Measurements from ENCODE around the gene MACO1.

The MACO1 gene

DNA sequence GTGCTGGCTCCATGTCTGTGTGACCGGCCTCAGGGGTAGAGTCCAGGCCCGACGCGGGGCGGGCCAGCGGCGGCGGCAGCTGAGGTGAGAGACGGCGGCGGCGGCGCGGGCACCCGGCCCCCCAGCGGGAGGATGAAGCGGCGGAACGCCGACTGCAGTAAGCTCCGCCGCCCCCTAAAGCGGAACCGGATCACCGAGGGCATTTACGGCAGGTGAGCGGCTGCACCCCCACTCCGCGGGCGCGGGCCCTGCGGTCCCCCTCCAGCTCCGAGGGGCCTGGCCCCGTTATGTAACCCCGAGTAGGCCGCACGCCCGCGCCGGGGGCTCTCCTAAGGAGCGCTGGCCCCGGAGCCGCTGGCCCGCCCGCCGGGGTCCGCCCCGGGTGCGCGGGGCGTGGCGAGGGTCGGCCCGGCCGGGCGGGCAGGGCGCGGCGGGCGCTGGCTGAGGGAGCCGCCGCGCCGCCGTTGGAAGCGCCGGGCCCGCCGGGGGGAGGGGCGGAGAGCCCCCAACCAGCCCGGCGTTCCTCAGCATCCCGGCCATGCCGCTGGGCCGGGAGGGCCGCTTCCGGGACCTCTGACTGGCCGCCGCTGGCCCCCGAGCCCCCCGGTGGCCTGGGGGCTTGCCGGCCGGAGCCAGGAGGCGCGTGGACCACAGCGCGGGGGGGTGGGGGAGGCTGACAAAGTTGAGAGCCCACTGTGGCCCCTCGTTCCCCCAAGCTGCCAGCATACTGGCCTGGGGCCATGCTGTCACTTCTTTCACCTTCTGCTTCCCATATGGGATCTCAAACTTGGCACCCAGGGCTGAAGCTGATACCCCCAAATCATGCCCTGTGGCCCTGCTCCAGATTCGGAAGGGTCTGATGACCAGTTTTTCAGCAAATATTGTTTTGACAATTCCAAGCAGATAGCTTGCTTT is 527 bp downstream of the MACO1 start:
- H3K4ac ChIP-seq (ENCODE audit: low read length), result no peak overlapping the region
- peak overlapping the region; percentile 12 for H3K14ac ChIP-seq (ENCODE audit: low read length)
- peak overlapping the region; percentile 5 for H2AK5ac ChIP-seq (ENCODE audit: low read depth, low read length)
- peak overlapping the region; percentile 67 to 96 for H3K4me3 ChIP-seq (ENCODE audit: low read length in 2 of 2)
- H3K27ac ChIP-seq (replicated peaks; ENCODE audit: low read length), result no peak overlapping the region
- no peak overlapping the region for H4K91ac ChIP-seq (ENCODE audit: low read depth, low read length, poor library complexity)
- H2BK5ac ChIP-seq (ENCODE audit: low read length), result peak overlapping the region; percentile 15
- no peak overlapping the region for H3K23ac ChIP-seq (ENCODE audit: low read depth, low read length, poor library complexity)
- no peak overlapping the region for H2BK15ac ChIP-seq (ENCODE audit: low read length)
- H3K9me3 ChIP-seq (replicated peaks in 1 of 2; ENCODE audit: control insufficient read depth in 2 of 2, insufficient read depth in 1 of 2, low read depth in 1 of 2, low read length in 2 of 2), result no peaks in the 10 kb centered on the region
- no peaks in the 10 kb centered on the region for H3K4me1 ChIP-seq (ENCODE audit: control insufficient read depth in 2 of 2, insufficient read depth in 1 of 2, low read depth in 1 of 2, low read length in 2 of 2)
- H3K79me1 ChIP-seq (ENCODE audit: low read depth, low read length), result peaks cover 3% of the 10 kb centered on the region
- peak overlapping the region; percentile 93 for H3K18ac ChIP-seq (ENCODE audit: low read length)
- DNase-seq (ENCODE audit: low spot score), result peak; percentile 57
- H2BK120ac ChIP-seq (ENCODE audit: low read depth, low read length), result no peak overlapping the region
- no peak overlapping the region for H4K8ac ChIP-seq (ENCODE audit: low read depth, low read length)
- H3K36me3 ChIP-seq (replicated peaks in 1 of 2; ENCODE audit: control insufficient read depth in 2 of 2, insufficient read depth in 2 of 2, low read length in 2 of 2), result no peaks in the 10 kb centered on the region
- H2BK12ac ChIP-seq (ENCODE audit: low read length), result no peak overlapping the region
- peak overlapping the region; percentile 95 for H2AFZ ChIP-seq (ENCODE audit: low read length)
- H3K27me3 ChIP-seq (ENCODE audit: control insufficient read depth in 3 of 3, insufficient read depth in 3 of 3, low read depth in 1 of 3, low read length in 3 of 3), result no peaks in the 10 kb centered on the region
- peak overlapping the region; percentile 75 for H3K9ac ChIP-seq (ENCODE audit: low read depth, low read length, poor library complexity)
- no CpG with 5 or more reads among the region's 89 CpGs for WGBS, 2 donors (ENCODE audit: extremely low coverage in 2 of 2, insufficient read length in 2 of 2, insufficient replicate concordance in 1 of 2)
- H3K4me2 ChIP-seq (ENCODE audit: insufficient read depth, low read length, poor library complexity, severe bottlenecking), result peak overlapping the region; percentile 78

GRCh38 chr1:25431955-25432719 is 1.4 kb downstream of the MACO1 start:
- no peak for DNase-seq (ENCODE audit: low spot score)
- no CpG with 5 or more reads among the region's 6 CpGs for WGBS, 2 donors (ENCODE audit: extremely low coverage in 2 of 2, insufficient read length in 2 of 2, insufficient replicate concordance in 1 of 2)

DNA sequence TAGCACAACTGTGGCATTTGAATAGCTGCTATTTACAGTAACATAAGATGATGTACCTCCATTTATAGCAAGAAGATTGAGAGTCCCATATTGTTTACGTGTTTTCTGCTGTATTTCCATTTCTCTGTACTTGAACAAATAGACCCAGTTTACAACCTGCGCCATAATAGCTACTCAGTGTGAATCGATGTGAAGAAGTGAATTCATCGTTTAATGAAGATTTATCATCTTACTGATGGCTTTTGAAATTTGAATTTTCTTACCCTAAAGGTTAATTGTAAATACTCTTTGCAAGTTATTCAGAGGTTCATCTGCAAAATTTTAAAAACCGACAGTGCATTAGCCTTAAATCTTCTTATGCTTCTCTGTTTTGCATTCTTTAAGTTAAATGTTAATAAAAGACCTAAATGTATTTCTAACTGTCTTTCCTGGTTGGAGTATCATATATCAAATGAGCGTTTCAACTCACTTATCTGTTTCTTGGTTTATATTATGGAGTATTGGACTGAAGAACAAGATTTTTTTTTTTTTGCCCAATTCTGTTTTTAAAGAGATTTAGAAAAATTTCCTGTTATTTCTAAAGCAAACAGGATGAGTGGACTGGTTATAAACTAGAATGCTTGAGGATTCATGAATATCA is 2.2 kb downstream of the MACO1 start:
- Histone ChIP-seq H3K4ac (ENCODE audit: low read length) (no peak overlapping the region), H3K27ac (replicated peaks; ENCODE audit: low read length) (no peak overlapping the region), H3K4me1 (ENCODE audit: control insufficient read depth in 2 of 2, insufficient read depth in 1 of 2, low read depth in 1 of 2, low read length in 2 of 2) (no peaks in the 10 kb centered on the region), H2BK15ac (ENCODE audit: low read length) (no peak overlapping the region), H2BK120ac (ENCODE audit: low read depth, low read length) (no peak overlapping the region), H3K9me3 (replicated peaks in 1 of 2; ENCODE audit: control insufficient read depth in 2 of 2, insufficient read depth in 1 of 2, low read depth in 1 of 2, low read length in 2 of 2) (no peaks in the 10 kb centered on the region), H4K91ac (ENCODE audit: low read depth, low read length, poor library complexity) (no peak overlapping the region), H2BK5ac (ENCODE audit: low read length) (no peak overlapping the region), H3K18ac (ENCODE audit: low read length) (no peak overlapping the region), H3K36me3 (replicated peaks in 1 of 2; ENCODE audit: control insufficient read depth in 2 of 2, insufficient read depth in 2 of 2, low read length in 2 of 2) (no peaks in the 10 kb centered on the region), H2BK12ac (ENCODE audit: low read length) (no peak overlapping the region), H2AFZ (ENCODE audit: low read length) (no peak overlapping the region), H2AK5ac (ENCODE audit: low read depth, low read length) (no peak overlapping the region), H3K23ac (ENCODE audit: low read depth, low read length, poor library complexity) (no peak overlapping the region), H3K14ac (ENCODE audit: low read length) (no peak overlapping the region), H3K9ac (ENCODE audit: low read depth, low read length, poor library complexity) (no peak overlapping the region), H3K27me3 (ENCODE audit: control insufficient read depth in 3 of 3, insufficient read depth in 3 of 3, low read depth in 1 of 3, low read length in 3 of 3) (no peaks in the 10 kb centered on the region), H3K79me1 (ENCODE audit: low read depth, low read length) (peaks cover 3% of the 10 kb centered on the region), H3K4me2 (ENCODE audit: insufficient read depth, low read length, poor library complexity, severe bottlenecking) (no peak overlapping the region), H4K8ac (ENCODE audit: low read depth, low read length) (no peak overlapping the region), H3K4me3 (ENCODE audit: low read length in 2 of 2) (no peak overlapping the region)
- DNase-seq (ENCODE audit: low spot score), result no peak
- no CpG with 5 or more reads among the region's 6 CpGs for WGBS, 2 donors (ENCODE audit: extremely low coverage in 2 of 2, insufficient read length in 2 of 2, insufficient replicate concordance in 1 of 2)

More at GRCh38 chr1:25431955-25432719, 1.4 kb downstream of the MACO1 start:
- no peak overlapping the region for H3K4ac ChIP-seq (ENCODE audit: low read length)
- no peak overlapping the region for H3K18ac ChIP-seq (ENCODE audit: low read length)
- H3K4me3 ChIP-seq (ENCODE audit: low read length in 2 of 2), result peak overlapping the region in 1 of 2 donors; percentile 67
- H3K27me3 ChIP-seq (ENCODE audit: control insufficient read depth in 3 of 3, insufficient read depth in 3 of 3, low read depth in 1 of 3, low read length in 3 of 3), result no peaks in the 10 kb centered on the region
- H4K91ac ChIP-seq (ENCODE audit: low read depth, low read length, poor library complexity), result no peak overlapping the region
- no peak overlapping the region for H3K23ac ChIP-seq (ENCODE audit: low read depth, low read length, poor library complexity)
- no peak overlapping the region for H2AFZ ChIP-seq (ENCODE audit: low read length)
- H2BK5ac ChIP-seq (ENCODE audit: low read length), result no peak overlapping the region
- no peak overlapping the region for H3K9ac ChIP-seq (ENCODE audit: low read depth, low read length, poor library complexity)
- no peak overlapping the region for H2BK12ac ChIP-seq (ENCODE audit: low read length)
- H4K8ac ChIP-seq (ENCODE audit: low read depth, low read length), result no peak overlapping the region
- no peak overlapping the region for H2BK120ac ChIP-seq (ENCODE audit: low read depth, low read length)
- no peaks in the 10 kb centered on the region for H3K36me3 ChIP-seq (replicated peaks in 1 of 2; ENCODE audit: control insufficient read depth in 2 of 2, insufficient read depth in 2 of 2, low read length in 2 of 2)
- no peak overlapping the region for H3K14ac ChIP-seq (ENCODE audit: low read length)
- H3K9me3 ChIP-seq (replicated peaks in 1 of 2; ENCODE audit: control insufficient read depth in 2 of 2, insufficient read depth in 1 of 2, low read depth in 1 of 2, low read length in 2 of 2), result no peaks in the 10 kb centered on the region
- H3K4me1 ChIP-seq (ENCODE audit: control insufficient read depth in 2 of 2, insufficient read depth in 1 of 2, low read depth in 1 of 2, low read length in 2 of 2), result no peaks in the 10 kb centered on the region
- H2AK5ac ChIP-seq (ENCODE audit: low read depth, low read length), result no peak overlapping the region
- no peak overlapping the region for H3K27ac ChIP-seq (replicated peaks; ENCODE audit: low read length)
- H3K4me2 ChIP-seq (ENCODE audit: insufficient read depth, low read length, poor library complexity, severe bottlenecking), result peak overlapping the region; percentile 28
- H3K79me1 ChIP-seq (ENCODE audit: low read depth, low read length), result peaks cover 3% of the 10 kb centered on the region
- no peak overlapping the region for H2BK15ac ChIP-seq (ENCODE audit: low read length)
